Measurements from ENCODE around the gene MLLT11. TPM values are rescaled to one million over a fixed set of nuclear protein-coding genes. Genes with fewer than 3 reads are reported as not detected.

MLLT11 gene
- total RNA-seq, 1 donor from 2014 or later = 37.0 TPM

DNA sequence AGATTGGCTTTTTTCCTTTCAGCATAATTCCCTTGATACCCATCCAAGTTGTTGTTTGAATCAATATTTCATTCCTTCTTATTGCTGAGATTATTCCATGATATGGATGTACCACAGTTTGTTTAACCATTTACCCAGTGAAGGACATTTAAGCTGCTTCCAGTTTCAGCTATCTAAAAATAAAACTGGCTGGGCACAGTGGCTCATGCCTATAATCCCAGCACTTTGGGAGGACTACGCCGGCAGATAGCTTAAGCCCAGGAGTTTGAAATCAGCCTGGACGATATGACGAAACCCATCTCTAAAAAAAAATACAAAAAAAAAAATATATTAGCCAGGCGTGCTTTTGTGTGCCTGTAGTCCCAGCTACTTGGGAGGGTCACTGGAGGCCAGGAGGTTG, 53.7 kb downstream of the MLLT11 start:
- H3K79me2 ChIP-seq (ENCODE audit: low read depth) = no peaks in the 10 kb centered on the region
- no peaks in the 10 kb centered on the region for H3F3A ChIP-seq (ENCODE audit: low read depth)
- Mint-ChIP-seq H3K4me3 (no peak overlapping the region), H3K27ac (no peak overlapping the region), H3K9me3 (no peaks in the 10 kb centered on the region), H3K36me3 (no peaks in the 10 kb centered on the region), H3K4me1 (peaks cover 2% of the 10 kb centered on the region), H3K27me3 (ENCODE audit: insufficient read depth, low read depth) (no peaks in the 10 kb centered on the region)
- H3K36me3 ChIP-seq = no peaks in the 10 kb centered on the region
- no peaks in the 10 kb centered on the region for H3K9me3 ChIP-seq (ENCODE audit: low read depth)
- no peak overlapping the region for H3K4me2 ChIP-seq
- no peaks in the 10 kb centered on the region for H4K20me1 ChIP-seq (ENCODE audit: low read depth)
- no peak overlapping the region for H3K4me3 ChIP-seq
- TF ChIP-seq EZH2phosphoT487 (IDR thresholded peaks at IDR 0.05) = no peak
- H2AFZ ChIP-seq (replicated peaks) = no peak overlapping the region
- H3K27me3 ChIP-seq = no peaks in the 10 kb centered on the region
- no peaks in the 10 kb centered on the region for H3K4me1 ChIP-seq
- no peak overlapping the region for H3K27ac ChIP-seq
- no peak overlapping the region for H3K9ac ChIP-seq
- DNase-seq (ENCODE audit: low spot score) = no peak

Small RNA genes lying within 50 kb of the gene (small RNA-seq; reads per million reads assigned to genes)
- gene RNU6-884P = not detected

Other genes with a start within 250 kb of the MLLT11 start
- 34.9 and 39.0 TPM in 2 replicates for gene ARNT, start 183.8 kb upstream of the MLLT11 start, total RNA-seq (ENCODE audit: low replicate concordance)
- gene CTXND2, start 173.3 kb upstream of the MLLT11 start, total RNA-seq (ENCODE audit: low replicate concordance) = not detected in 2 replicates
- gene SETDB1, start 134.0 kb upstream of the MLLT11 start, total RNA-seq (ENCODE audit: low replicate concordance) = 63.4 and 79.5 TPM in 2 replicates
- 104 and 122 TPM in 2 replicates for gene CERS2, start 85.6 kb upstream of the MLLT11 start, total RNA-seq (ENCODE audit: low replicate concordance)
- gene ANXA9, start 78.1 kb upstream of the MLLT11 start, total RNA-seq (ENCODE audit: low replicate concordance) = 0.77 TPM in 1 of 2 replicates, not detected in the other
- 8.5 and 15.8 TPM in 2 replicates for gene MINDY1, start 53.5 kb upstream of the MLLT11 start, total RNA-seq (ENCODE audit: low replicate concordance)
- 27.0 and 33.0 TPM in 2 replicates for gene PRUNE1, start 51.9 kb upstream of the MLLT11 start, total RNA-seq (ENCODE audit: low replicate concordance)
- 0.97 and 1.0 TPM in 2 replicates for gene BNIPL, start 23.8 kb upstream of the MLLT11 start, total RNA-seq (ENCODE audit: low replicate concordance)
- 2.9 and 5.5 TPM in 2 replicates for gene C1orf56, start 12.6 kb upstream of the MLLT11 start, total RNA-seq (ENCODE audit: low replicate concordance)
- 50.7 and 54.9 TPM in 2 replicates for gene CDC42SE1, start 775 bp upstream of the MLLT11 start, total RNA-seq (ENCODE audit: low replicate concordance)
- 6.5 and 6.9 TPM in 2 replicates for gene GABPB2, start 10.4 kb downstream of the MLLT11 start, total RNA-seq (ENCODE audit: low replicate concordance)
- gene SEMA6C, start 86.2 kb downstream of the MLLT11 start, total RNA-seq (ENCODE audit: low replicate concordance) = 5.6 and 12.1 TPM in 2 replicates
- gene TNFAIP8L2, start 96.3 kb downstream of the MLLT11 start, total RNA-seq (ENCODE audit: low replicate concordance) = not detected in 2 replicates
- gene LYSMD1, start 105.5 kb downstream of the MLLT11 start, total RNA-seq (ENCODE audit: low replicate concordance) = 15.5 and 18.9 TPM in 2 replicates
- 22.0 and 25.3 TPM in 2 replicates for gene SCNM1, start 105.7 kb downstream of the MLLT11 start, total RNA-seq (ENCODE audit: low replicate concordance)
- gene TMOD4, start 115.6 kb downstream of the MLLT11 start, total RNA-seq (ENCODE audit: low replicate concordance) = not detected in 2 replicates
- gene VPS72, start 129.8 kb downstream of the MLLT11 start, total RNA-seq (ENCODE audit: low replicate concordance) = 107 and 117 TPM in 2 replicates
- gene PIP5K1A, start 138.2 kb downstream of the MLLT11 start, total RNA-seq (ENCODE audit: low replicate concordance) = 81.2 and 90.6 TPM in 2 replicates
- gene PSMD4, start 194.3 kb downstream of the MLLT11 start, total RNA-seq (ENCODE audit: low replicate concordance) = 123 and 162 TPM in 2 replicates
- gene ZNF687, start 221.9 kb downstream of the MLLT11 start, total RNA-seq (ENCODE audit: low replicate concordance) = 20.2 and 43.1 TPM in 2 replicates